ENCODE results near the gene ZDHHC22.
A peak's percentile ranks its signal among the peaks of the same experiment; 100 is the strongest.

ZDHHC22 gene

GRCh38 chr14:77119851-77120250, 21.7 kb downstream of the ZDHHC22 start:
- no peak for TF ChIP-seq CTCF (IDR thresholded peaks at IDR 0.05)
- H3K4me1 ChIP-seq, result peaks cover 0 to 18% (median 10%) of the 10 kb centered on the region in 4 donors
- H3K27ac ChIP-seq, result no peak overlapping the region
- intact Hi-C loops (cut with DNase I; ENCODE audit: low total_unique reads), result no loop called here
- DNase-seq, result no peak
- H3K27me3 ChIP-seq, result no peaks in the 10 kb centered on the region
- H3K4me3 ChIP-seq, result no peak overlapping the region
- no peaks in the 10 kb centered on the region for H3K9me3 ChIP-seq
- H3K36me3 ChIP-seq, result peaks cover 12 to 57% (median 41%) of the 10 kb centered on the region in 3 donors

- H3K27ac ChIP-seq, result no peak overlapping the region
- TF ChIP-seq CTCF (IDR thresholded peaks at IDR 0.05), result no peak
- intact Hi-C loops (cut with DNase I; ENCODE audit: low total_unique reads), result no loop called here
- DNase-seq, result no peak
- H3K9me3 ChIP-seq, result no peaks in the 10 kb centered on the region
- peaks cover 42 to 82% (median 63%) of the 10 kb centered on the region in 3 donors for H3K36me3 ChIP-seq
- H3K27me3 ChIP-seq, result no peaks in the 10 kb centered on the region
- peaks cover 0 to 7% (median 6%) of the 10 kb centered on the region in 4 donors for H3K4me1 ChIP-seq
- H3K4me3 ChIP-seq, result no peak overlapping the region
These were observed 25.3 kb downstream of the ZDHHC22 start for GRCh38 chr14:77116172-77116817.

DNA sequence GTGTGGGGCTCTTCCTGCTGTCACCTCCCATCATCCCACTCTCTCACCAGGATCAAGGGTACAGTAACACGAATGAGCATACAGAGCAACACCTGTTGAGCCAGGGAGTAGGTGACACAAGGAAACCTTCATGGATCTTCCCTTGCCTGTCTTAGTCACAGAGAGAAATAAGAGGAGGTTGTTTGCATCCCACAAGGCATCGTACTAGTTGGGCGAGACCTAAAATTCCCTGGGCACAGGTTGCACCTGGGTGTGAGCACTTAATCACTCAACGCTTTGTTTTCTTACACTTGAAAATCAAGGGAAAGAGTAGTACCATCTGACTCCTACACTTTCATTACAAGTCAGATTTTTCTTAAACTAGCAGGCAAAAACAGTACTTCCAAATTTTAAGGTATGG, 27.0 kb downstream of the ZDHHC22 start:
- no peaks in the 10 kb centered on the region for H3K9me3 ChIP-seq
- peaks cover 0 to 20% (median 17%) of the 10 kb centered on the region in 4 donors for H3K4me1 ChIP-seq
- no peak for DNase-seq
- H3K27me3 ChIP-seq, result no peaks in the 10 kb centered on the region
- intact Hi-C loops (cut with DNase I; ENCODE audit: low total_unique reads), result no loop called here
- peaks cover 56 to 83% (median 63%) of the 10 kb centered on the region in 3 donors for H3K36me3 ChIP-seq
- no peak overlapping the region for H3K27ac ChIP-seq
- no peak for TF ChIP-seq CTCF (IDR thresholded peaks at IDR 0.05)
- H3K4me3 ChIP-seq, result no peak overlapping the region

GRCh38 chr14:77113644-77114043, 27.9 kb downstream of the ZDHHC22 start:
- Histone ChIP-seq H3K36me3 (peaks cover 61 to 80% (median 72%) of the 10 kb centered on the region in 3 donors), H3K27ac (no peak overlapping the region), H3K4me1 (peaks cover 0 to 20% (median 19%) of the 10 kb centered on the region in 4 donors), H3K27me3 (no peaks in the 10 kb centered on the region), H3K9me3 (no peaks in the 10 kb centered on the region), H3K4me3 (no peak overlapping the region)
- TF ChIP-seq CTCF (IDR thresholded peaks at IDR 0.05), result no peak
- DNase-seq, result no peak
- intact Hi-C loops (cut with DNase I; ENCODE audit: low total_unique reads), result no loop called here

DNA sequence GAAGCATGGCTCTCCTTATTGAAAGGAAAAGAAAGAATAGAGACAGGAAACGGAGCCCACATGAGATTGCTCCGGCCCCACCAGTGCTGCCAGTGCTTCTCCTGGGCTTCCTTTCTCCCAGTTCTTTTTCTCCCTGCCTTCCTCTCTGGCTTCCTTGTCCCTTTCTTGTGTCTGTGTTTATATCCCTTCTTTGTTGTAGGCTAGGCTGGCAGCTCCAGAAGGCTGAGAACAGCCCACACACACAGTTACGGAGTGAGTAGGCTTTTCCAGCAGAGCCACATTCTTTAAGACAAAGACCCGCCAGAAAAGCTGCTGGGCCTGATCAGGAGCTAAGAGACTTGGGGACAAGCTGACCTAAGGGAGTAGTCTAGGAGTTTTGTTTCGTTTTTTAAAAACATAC, 30.6 kb downstream of the ZDHHC22 start:
- Histone ChIP-seq H3K4me3 (no peak overlapping the region), H3K27me3 (no peaks in the 10 kb centered on the region), H3K4me1 (peaks cover 0 to 43% (median 30%) of the 10 kb centered on the region in 4 donors), H3K9me3 (no peaks in the 10 kb centered on the region), H3K36me3 (peaks cover 65 to 77% (median 68%) of the 10 kb centered on the region in 3 donors), H3K27ac (peak overlapping the region; percentile 67 to 69)
- TF ChIP-seq CTCF (IDR thresholded peaks at IDR 0.05), result no peak
- intact Hi-C loops (cut with DNase I; ENCODE audit: low total_unique reads), result no loop called here
- no peak for DNase-seq
